ENCODE results near the gene SPHKAP. TPM values are rescaled to one million over a fixed set of nuclear protein-coding genes. Genes with fewer than 3 reads are reported as not detected.

Gene SPHKAP
- total and polyA plus RNA-seq, 2 of the 4 experiments (the other 2 are of a cell fraction) = not detected

DNA sequence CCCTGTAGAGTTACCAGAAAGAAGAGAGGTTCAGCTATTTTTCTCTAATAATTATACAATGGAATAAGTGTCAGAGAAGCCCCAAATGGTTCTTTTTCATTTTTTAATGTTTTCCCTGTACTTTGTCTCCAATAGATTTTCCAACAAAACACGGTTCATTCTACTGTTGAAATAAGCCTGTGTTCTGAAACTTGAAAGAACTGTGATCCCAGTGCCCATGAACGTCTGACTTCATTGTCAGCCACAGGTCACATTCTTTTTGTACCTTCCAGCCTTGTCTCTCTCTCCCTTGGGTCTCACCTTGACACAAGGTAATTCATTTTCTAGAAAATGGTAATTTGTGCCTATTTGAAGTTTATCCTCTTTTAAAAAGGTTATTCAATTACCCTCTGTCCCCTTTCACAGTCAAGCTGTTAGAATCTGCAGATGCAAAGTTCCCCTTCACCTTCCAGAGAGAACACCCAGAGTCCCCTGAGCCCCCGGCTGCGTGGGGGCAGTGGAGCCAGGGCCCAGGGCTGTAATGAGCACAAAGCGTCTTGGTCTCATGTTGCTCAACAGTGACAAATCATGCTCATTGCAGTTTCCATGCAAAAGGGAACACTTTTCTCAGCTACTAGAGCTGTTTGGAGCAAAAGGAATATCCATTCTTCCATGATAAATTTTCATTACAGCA is 115.2 kb downstream of the SPHKAP start:
- Histone ChIP-seq H3K4me2 (ENCODE audit: low read depth, low read length) (no peak overlapping the region), H2AFZ (replicated peaks; ENCODE audit: low read length, poor library complexity) (no peak overlapping the region), H3K79me1 (ENCODE audit: low read depth in 1 of 2, low read length in 2 of 2) (no peaks in the 10 kb centered on the region), H4K5ac (ENCODE audit: low read depth, low read length) (no peak overlapping the region), H3K18ac (ENCODE audit: low read depth, low read length) (no peak overlapping the region), H3K4ac (ENCODE audit: low read depth, low read length) (no peak overlapping the region), H2AK9ac (replicated peaks; ENCODE audit: low read depth, low read length, poor library complexity) (no peak overlapping the region), H3K9me1 (ENCODE audit: insufficient read depth, low read length) (no peaks in the 10 kb centered on the region), H2BK20ac (ENCODE audit: low read depth, low read length) (no peak overlapping the region), H3K9ac (ENCODE audit: low read depth, low read length) (no peak overlapping the region), H3K27me3 (ENCODE audit: control insufficient read depth, insufficient read depth, low read length) (no peaks in the 10 kb centered on the region), H3K4me3 (ENCODE audit: insufficient read depth, low read depth, low read length) (no peak overlapping the region), H3K23ac (ENCODE audit: low read depth, low read length) (no peak overlapping the region), H2BK15ac (ENCODE audit: low read depth, low read length) (no peak overlapping the region), H3K9me3 (ENCODE audit: control insufficient read depth, insufficient read depth, low read length) (peaks cover 10% of the 10 kb centered on the region; the same call in 1 of the 2 replicates), H2BK5ac (ENCODE audit: low read depth, low read length, poor library complexity, severe bottlenecking) (no peak overlapping the region), H3K4me1 (ENCODE audit: control insufficient read depth, insufficient read depth, low read length) (no peaks in the 10 kb centered on the region), H3K27ac (ENCODE audit: insufficient read depth, low read length) (no peak overlapping the region), H4K91ac (ENCODE audit: insufficient read depth, low read depth, low read length) (no peak overlapping the region), H3K36me3 (ENCODE audit: control insufficient read depth, insufficient read depth, low read length) (no peaks in the 10 kb centered on the region), H3K56ac (ENCODE audit: extremely low read depth, insufficient read depth, low read length) (no peak overlapping the region), H3K14ac (replicated peaks; ENCODE audit: low read depth, low read length) (no peak overlapping the region), H2BK120ac (ENCODE audit: low read depth, low read length) (no peak overlapping the region), H4K20me1 (ENCODE audit: insufficient read depth, low read length) (no peaks in the 10 kb centered on the region), H2AK5ac (ENCODE audit: low read depth, low read length) (no peak overlapping the region), H4K8ac (ENCODE audit: low read depth in 2 of 2, low read length in 2 of 2) (no peak overlapping the region)
- TF ChIP-seq, protein P1, sequence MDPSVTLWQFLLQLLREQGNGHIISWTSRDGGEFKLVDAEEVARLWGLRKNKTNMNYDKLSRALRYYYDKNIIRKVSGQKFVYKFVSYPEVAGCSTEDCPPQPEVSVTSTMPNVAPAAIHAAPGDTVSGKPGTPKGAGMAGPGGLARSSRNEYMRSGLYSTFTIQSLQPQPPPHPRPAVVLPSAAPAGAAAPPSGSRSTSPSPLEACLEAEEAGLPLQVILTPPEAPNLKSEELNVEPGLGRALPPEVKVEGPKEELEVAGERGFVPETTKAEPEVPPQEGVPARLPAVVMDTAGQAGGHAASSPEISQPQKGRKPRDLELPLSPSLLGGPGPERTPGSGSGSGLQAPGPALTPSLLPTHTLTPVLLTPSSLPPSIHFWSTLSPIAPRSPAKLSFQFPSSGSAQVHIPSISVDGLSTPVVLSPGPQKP (IDR thresholded peaks at IDR 0.05; ENCODE audit: borderline replicate concordance, low read depth, low read length) = no peak
- TF ChIP-seq SMC3 (IDR thresholded peaks at IDR 0.05; ENCODE audit: low read depth, low read length) (no peak), MXI1 (IDR thresholded peaks at IDR 0.05; ENCODE audit: borderline replicate concordance, low read depth, low read length) (no peak), NFE2L2 (IDR thresholded peaks at IDR 0.05; ENCODE audit: low read depth, low read length) (no peak), RCOR1 (IDR thresholded peaks at IDR 0.05; ENCODE audit: insufficient replicate concordance, low read length) (no peak), BHLHE40 (IDR thresholded peaks at IDR 0.05; ENCODE audit: low read depth, low read length) (no peak), MAZ (IDR thresholded peaks at IDR 0.05; ENCODE audit: borderline replicate concordance, low read depth, low read length) (no peak), FOS (IDR thresholded peaks at IDR 0.05; ENCODE audit: low read depth, low read length) (no peak), CHD1 (IDR thresholded peaks at IDR 0.05; ENCODE audit: low read depth, low read length) (no peak), CTCF (conservative IDR thresholded peaks at IDR 0.05; ENCODE audit: low read depth, low read length) (no peak), POLR2A (IDR thresholded peaks at IDR 0.05; ENCODE audit: low read depth, low read length) (no peak), MAFK (IDR thresholded peaks at IDR 0.05; ENCODE audit: low read depth, low read length) (no peak), CEBPB (IDR thresholded peaks at IDR 0.05; ENCODE audit: low read depth, low read length) (no peak), RFX5 (IDR thresholded peaks at IDR 0.05; ENCODE audit: low read depth, low read length) (no peak), RAD21 (IDR thresholded peaks at IDR 0.05; ENCODE audit: low read length) (no peak)
- TF ChIP-seq, protein P2, sequence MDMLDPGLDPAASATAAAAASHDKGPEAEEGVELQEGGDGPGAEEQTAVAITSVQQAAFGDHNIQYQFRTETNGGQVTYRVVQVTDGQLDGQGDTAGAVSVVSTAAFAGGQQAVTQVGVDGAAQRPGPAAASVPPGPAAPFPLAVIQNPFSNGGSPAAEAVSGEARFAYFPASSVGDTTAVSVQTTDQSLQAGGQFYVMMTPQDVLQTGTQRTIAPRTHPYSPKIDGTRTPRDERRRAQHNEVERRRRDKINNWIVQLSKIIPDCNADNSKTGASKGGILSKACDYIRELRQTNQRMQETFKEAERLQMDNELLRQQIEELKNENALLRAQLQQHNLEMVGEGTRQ (IDR thresholded peaks at IDR 0.05; ENCODE audit: low read depth, low read length) = no peak
- ATAC-seq (ENCODE audit: low read depth) = no peak
- WGBS, 2 experiments (ENCODE audit: extremely low coverage in 2 of 2, insufficient read length in 1 of 2) = no CpG with 5 or more reads among the region's 5 CpGs
- POLR2A ChIA-PET (ENCODE audit: unreplicated experiment) = no interaction called here
- CTCF ChIA-PET = no interaction called here
- DNase-seq = no peak
- in situ Hi-C loops (cut with MboI; ENCODE audit: low sequenced_read_pairs) = no loop called here
- intact Hi-C loops (cut with micrococcal nuclease) = no loop called here
- dilution Hi-C loops (cut with HindIII; ENCODE audit: low sequenced_read_pairs, unreplicated experiment) = no loop called here
- no TSS peak for BruUV-seq (replicated peaks)

Data from IMR-90 (cell line).